HepG2 (cell line): ENCODE measurements around the gene R3HDM4. TPM values are rescaled to one million over a fixed set of nuclear protein-coding genes. Genes with fewer than 3 reads are reported as not detected.
A peak's percentile ranks its signal among the peaks of the same experiment; 100 is the strongest.

Experiments used
- BCLAF1 ChIP-seq: fragments of 450-650 bp; IDR thresholded peaks from 2 replicates; pipeline ENCODE4 v1.6.1; 2017; ENCODE audit warnings: mild to moderate bottlenecking
- CCAR2 ChIP-seq: fragments of 200-400 bp; formaldehyde crosslinking; optimal IDR thresholded peaks from 2 replicates; pipeline ENCODE3; 2018; ENCODE audit warnings: low read depth, mild to moderate bottlenecking, low read length, moderate library complexity
- HNRNPK ChIP-seq: fragments of 200-400 bp; formaldehyde crosslinking; IDR thresholded peaks from 2 replicates; pipeline ENCODE4 v1.6.1; 2018; ENCODE audit warnings: low read length, low read depth, moderate library complexity, mild to moderate bottlenecking; ENCODE audit not compliant: poor library complexity, severe bottlenecking
- IRF2 ChIP-seq: IDR thresholded peaks from 2 replicates; pipeline ENCODE4 v1.6.1; 2018; ENCODE audit warnings: missing genetic modification reagents, missing compliant biosample characterization
- MZF1 ChIP-seq: sonication (generic); formaldehyde crosslinking; IDR thresholded peaks from 2 replicates; pipeline ENCODE4 v1.8.1; 2023; ENCODE audit warnings: mild to moderate bottlenecking, missing genetic modification reagents, borderline replicate concordance
- NFYC ChIP-seq: IDR thresholded peaks from 2 replicates; pipeline ENCODE4 v1.6.1; 2016; ENCODE audit warnings: missing genetic modification reagents, missing compliant biosample characterization
- NONO ChIP-seq, 2 experiments: fragments of 450-650 bp in 1 of 2; sonication (generic) in 1 of 2; formaldehyde crosslinking in 1 of 2; IDR thresholded peaks in 1 of 2; conservative IDR thresholded peaks in 1 of 2; 2 replicates each; pipeline versions ENCODE4 v1.6.1 to v1.8.0; 2017 to 2022; ENCODE audit warnings: mild to moderate bottlenecking in 1 of 2, missing genetic modification reagents in 1 of 2, moderate library complexity in 1 of 2
- NR0B2 ChIP-seq: sonication (generic); formaldehyde crosslinking; IDR thresholded peaks from 2 replicates; pipeline ENCODE4 v1.4.0; 2020; ENCODE audit warnings: mild to moderate bottlenecking, missing genetic modification reagents
- PCBP1 ChIP-seq: fragments of 200-400 bp; formaldehyde crosslinking; IDR thresholded peaks from 2 replicates; pipeline ENCODE4 v1.6.1; 2017; ENCODE audit warnings: mild to moderate bottlenecking, low read depth, low read length, borderline replicate concordance
- SOX5 ChIP-seq: IDR thresholded peaks from 2 replicates; pipeline ENCODE4 v1.6.1; 2016; ENCODE audit warnings: borderline replicate concordance
- SRSF4 ChIP-seq: fragments of 200-400 bp; formaldehyde crosslinking; IDR thresholded peaks from one replicate; pipeline ENCODE4 v1.6.1; 2018; ENCODE audit warnings: mild to moderate bottlenecking, low read depth, low read length, moderate library complexity; ENCODE audit not compliant: poor library complexity, severe bottlenecking
- THAP9 ChIP-seq: sonication (generic); formaldehyde crosslinking; IDR thresholded peaks from 2 replicates; pipeline ENCODE4; 2020; ENCODE audit warnings: missing genetic modification reagents, mild to moderate bottlenecking, borderline replicate concordance
- TOE1 ChIP-seq: sonication (generic); formaldehyde crosslinking; IDR thresholded peaks from 2 replicates; pipeline ENCODE4 v1.4.0; 2020; ENCODE audit warnings: mild to moderate bottlenecking, missing genetic modification reagents
- U2AF2 ChIP-seq: fragments of 200-400 bp; formaldehyde crosslinking; IDR thresholded peaks from 2 replicates; pipeline ENCODE4 v1.6.1; 2017; ENCODE audit warnings: low read depth, mild to moderate bottlenecking, low read length
- ZBTB20 ChIP-seq: sonication (generic); formaldehyde crosslinking; IDR thresholded peaks from 2 replicates; pipeline ENCODE4 v1.8.1; 2023; ENCODE audit warnings: missing genetic modification reagents, low read depth, mild to moderate bottlenecking, borderline replicate concordance
- ZMYM2 ChIP-seq: sonication (generic); formaldehyde crosslinking; IDR thresholded peaks from 2 replicates; pipeline ENCODE4 v1.8.0; 2022; ENCODE audit warnings: mild to moderate bottlenecking, missing genetic modification reagents
- ZNF101 ChIP-seq: sonication (generic); formaldehyde crosslinking; IDR thresholded peaks from 2 replicates; pipeline ENCODE4 v1.4.0; 2020; ENCODE audit warnings: mild to moderate bottlenecking, low read depth, missing genetic modification reagents, borderline replicate concordance
- ZNF274 ChIP-seq: sonication (generic); formaldehyde crosslinking; IDR thresholded peaks from 2 replicates; pipeline ENCODE4 v1.5.1; 2020; ENCODE audit warnings: mild to moderate bottlenecking, missing genetic modification reagents
- ZNF547 ChIP-seq: sonication (generic); formaldehyde crosslinking; IDR thresholded peaks from 2 replicates; pipeline ENCODE4 v1.5.1; 2020; ENCODE audit warnings: mild to moderate bottlenecking, missing genetic modification reagents
- polyA plus RNA-seq, 8 experiments: library from polyadenylated mRNA; depleted of rRNA in 3 of 8; stranded (reverse) in 7 of 8; unstranded in 1 of 8; fragments of >200 nt; fragmentation: Illumina TruSeq in 4 of 8; extraction: Trizol in 4 of 8; gene quantifications; 2 replicates each; pipeline versions ENCODE4 v1.2.1 to v1.2.3, GENCODE V29; 2011 to 2016; ENCODE audit warnings: low read depth in 4 of 8, missing spikeins in 1 of 8, mixed read lengths in 1 of 8; ENCODE audit not compliant: insufficient read depth in 1 of 8
- total RNA-seq, 5 experiments: library from RNA; depleted of rRNA; stranded (reverse); fragments of >200 nt; fragmentation: Illumina TruSeq; extraction: Trizol; gene quantifications; 2 replicates each; pipeline ENCODE4 v1.2.3, GENCODE V29; 2016; ENCODE audit warnings: low read depth in 1 of 5
- TF ChIP-seq, protein P1 (sequence below): sonication (generic); formaldehyde crosslinking; IDR thresholded peaks from 2 replicates; pipeline ENCODE4 v1.8.1; 2023; ENCODE audit warnings: mild to moderate bottlenecking, missing genetic modification reagents
- TF ChIP-seq, protein P2 (sequence below): IDR thresholded peaks from 2 replicates; pipeline ENCODE4 v1.6.1; 2012; ENCODE audit warnings: inconsistent platforms

Gene R3HDM4
- total and polyA plus RNA-seq, 2 of the 13 experiments (the other 11 are each of a cell fraction or from before 2014, with no cell fraction given) = 26.2 to 26.9 TPM

- TF ChIP-seq U2AF2 = no peak
- TF ChIP-seq, protein P1, sequence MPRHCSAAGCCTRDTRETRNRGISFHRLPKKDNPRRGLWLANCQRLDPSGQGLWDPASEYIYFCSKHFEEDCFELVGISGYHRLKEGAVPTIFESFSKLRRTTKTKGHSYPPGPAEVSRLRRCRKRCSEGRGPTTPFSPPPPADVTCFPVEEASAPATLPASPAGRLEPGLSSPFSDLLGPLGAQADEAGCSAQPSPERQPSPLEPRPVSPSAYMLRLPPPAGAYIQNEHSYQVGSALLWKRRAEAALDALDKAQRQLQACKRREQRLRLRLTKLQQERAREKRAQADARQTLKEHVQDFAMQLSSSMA (CRISPR knock-in tag) = no peak
- TF ChIP-seq NONO (IDR thresholded peaks at IDR 0.05) = no peak
- 0 out of 2 replicates have a peak, but pooled peaks have one; percentile 18 for TF ChIP-seq NONO (CRISPR knock-in tag; conservative IDR thresholded peaks at IDR 0.05)
- no peak for TF ChIP-seq ZMYM2 (CRISPR knock-in tag)
- peak; percentile 62; the same call in 1 of the 2 replicates for TF ChIP-seq NFYC (CRISPR knock-in tag)
- TF ChIP-seq ZNF101 (CRISPR knock-in tag) = no peak
- TF ChIP-seq SOX5 (CRISPR knock-in tag) = no peak
- no peak for TF ChIP-seq BCLAF1
- no peak for TF ChIP-seq NR0B2 (CRISPR knock-in tag)
- no peak for TF ChIP-seq MZF1 (CRISPR knock-in tag)
- TF ChIP-seq ZNF547 (CRISPR knock-in tag) = no peak
- no peak for TF ChIP-seq SRSF4
- TF ChIP-seq TOE1 (CRISPR knock-in tag) = no peak
- TF ChIP-seq ZNF274 (CRISPR knock-in tag) = no peak
- TF ChIP-seq PCBP1 = 0 out of 2 replicates have a peak, but pooled peaks have one; percentile 37
- TF ChIP-seq IRF2 (CRISPR knock-in tag) = no peak
- TF ChIP-seq THAP9 (CRISPR knock-in tag) = no peak
- TF ChIP-seq, protein P2, sequence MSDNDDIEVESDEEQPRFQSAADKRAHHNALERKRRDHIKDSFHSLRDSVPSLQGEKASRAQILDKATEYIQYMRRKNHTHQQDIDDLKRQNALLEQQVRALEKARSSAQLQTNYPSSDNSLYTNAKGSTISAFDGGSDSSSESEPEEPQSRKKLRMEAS = no peak
- no peak for TF ChIP-seq ZBTB20 (CRISPR knock-in tag)
- no peak for TF ChIP-seq HNRNPK
- TF ChIP-seq CCAR2 = no peak
These were observed 15.6 kb upstream of the R3HDM4 start (continued) for GRCh38 chr19:928471-929202.
